K562 (cell line): ENCODE data around the gene ACCSL. TPM values are rescaled to one million over a fixed set of nuclear protein-coding genes. Genes with fewer than 3 reads are reported as not detected.

ENCODE experiments used
- CBX3 ChIP-seq, 2 experiments: IDR thresholded peaks; 1 replicate in 1 of 2; 2 replicates in 1 of 2; pipeline ENCODE4 v1.6.1; 2012; ENCODE audit warnings: inconsistent platforms in 2 of 2, low read length in 2 of 2, borderline replicate concordance in 1 of 2, control low read depth in 1 of 2
- CBX5 ChIP-seq: IDR thresholded peaks from 2 replicates; pipeline ENCODE4 v1.6.1; 2014; ENCODE audit warnings: low read depth, borderline replicate concordance
- CREBBP ChIP-seq: IDR thresholded peaks from one replicate; pipeline ENCODE4 v1.6.1; 2012; ENCODE audit warnings: low read depth, mild to moderate bottlenecking, control low read depth, inconsistent platforms, low read length
- ELK3 ChIP-seq: fragments of 450-650 bp; formaldehyde crosslinking; IDR thresholded peaks from 2 replicates; pipeline ENCODE4 v1.4.0; 2020; ENCODE audit warnings: mild to moderate bottlenecking
- IFI16 ChIP-seq: fragments of 250-450 bp; sonication (Bioruptor Pico); IDR thresholded peaks from 2 replicates; pipeline ENCODE4 v2.1.2; 2022; ENCODE audit warnings: mild to moderate bottlenecking, inconsistent platforms
- MBD1 ChIP-seq: fragments of 250-450 bp; sonication (Bioruptor Pico); IDR thresholded peaks from 2 replicates; pipeline ENCODE4 v1.8.0; 2022; ENCODE audit warnings: inconsistent platforms
- NCOA1 ChIP-seq: fragments of 450-650 bp; IDR thresholded peaks from 2 replicates; pipeline ENCODE4 v1.6.1; 2016; ENCODE audit warnings: low read depth
- NCOA6 ChIP-seq: fragments of 450-650 bp; IDR thresholded peaks from 2 replicates; pipeline ENCODE4 v1.6.1; 2017; ENCODE audit warnings: mild to moderate bottlenecking
- PHF20 ChIP-seq: fragments of 450-650 bp; IDR thresholded peaks from 2 replicates; pipeline ENCODE4 v1.6.1; 2018; ENCODE audit not compliant: partially characterized antibody
- POLR2A ChIP-seq: fragments of 450-650 bp; conservative IDR thresholded peaks from 2 replicates; pipeline ENCODE4 v1.6.1; 2016
- TEAD2 ChIP-seq: fragments of 450-650 bp; IDR thresholded peaks from 2 replicates; pipeline ENCODE4 v1.6.1; 2016; ENCODE audit warnings: missing genetic modification characterization, control low read depth, missing compliant biosample characterization
- TRIM28 ChIP-seq: fragments of 450-650 bp; IDR thresholded peaks from 2 replicates; pipeline ENCODE4 v1.6.1; 2017
- polyA plus RNA-seq, 8 experiments: library from polyadenylated mRNA; depleted of rRNA in 4 of 8; stranded (reverse) in 5 of 8; unstranded in 3 of 8; fragments of >200 nt; fragmentation: Nextera tagmentation in 2 of 8; fragmentation: Illumina TruSeq in 1 of 8; extraction: Ambion mirVana in 2 of 8; extraction: Trizol in 1 of 8; gene quantifications; 2 replicates each; pipeline versions ENCODE4 v1.2.1 to v1.2.3, GENCODE V29; 2011 to 2014; ENCODE audit warnings: inconsistent platforms in 1 of 8, missing spikeins in 1 of 8
- total RNA-seq, 7 experiments: library from RNA; depleted of rRNA in 6 of 7; stranded (reverse); fragments of >200 nt in 6 of 7; fragmentation: Illumina TruSeq in 2 of 7; extraction: Trizol in 2 of 7; gene quantifications; 2 replicates each; pipeline versions ENCODE4 v1.2.1 to v1.2.3, GENCODE V29; 2011 to 2021; ENCODE audit warnings: low replicate concordance in 1 of 7
- TF ChIP-seq, protein P1 (sequence below), 2 experiments: fragments of 450-650 bp; IDR thresholded peaks; 2 replicates each; pipeline ENCODE4 v1.6.1; 2016
- TF ChIP-seq, protein P2 (sequence below): fragments of 450-650 bp; formaldehyde crosslinking; IDR thresholded peaks from 2 replicates; pipeline ENCODE4 v1.4.0; 2020; ENCODE audit warnings: mild to moderate bottlenecking, moderate library complexity
- TF ChIP-seq, protein P3 (sequence below): fragments of 250-450 bp; sonication (Bioruptor Pico); IDR thresholded peaks from 2 replicates; pipeline ENCODE4 v1.5.1; 2021; ENCODE audit warnings: mild to moderate bottlenecking

ACCSL gene
- total and polyA plus RNA-seq, 9 of the 15 experiments (the other 6 are each of a cell fraction or from before 2014, with no cell fraction given): not detected

GRCh38 chr11:44025727-44026126 is 22.1 kb upstream of the ACCSL start (continued):
- TF ChIP-seq, protein P1, sequence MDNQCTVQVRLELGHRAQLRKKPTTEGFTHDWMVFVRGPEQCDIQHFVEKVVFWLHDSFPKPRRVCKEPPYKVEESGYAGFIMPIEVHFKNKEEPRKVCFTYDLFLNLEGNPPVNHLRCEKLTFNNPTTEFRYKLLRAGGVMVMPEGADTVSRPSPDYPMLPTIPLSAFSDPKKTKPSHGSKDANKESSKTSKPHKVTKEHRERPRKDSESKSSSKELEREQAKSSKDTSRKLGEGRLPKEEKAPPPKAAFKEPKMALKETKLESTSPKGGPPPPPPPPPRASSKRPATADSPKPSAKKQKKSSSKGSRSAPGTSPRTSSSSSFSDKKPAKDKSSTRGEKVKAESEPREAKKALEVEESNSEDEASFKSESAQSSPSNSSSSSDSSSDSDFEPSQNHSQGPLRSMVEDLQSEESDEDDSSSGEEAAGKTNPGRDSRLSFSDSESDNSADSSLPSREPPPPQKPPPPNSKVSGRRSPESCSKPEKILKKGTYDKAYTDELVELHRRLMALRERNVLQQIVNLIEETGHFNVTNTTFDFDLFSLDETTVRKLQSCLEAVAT (IDR thresholded peaks at IDR 0.05): no peak
- TF ChIP-seq MBD1 (CRISPR knock-in tag) (no peak), NCOA1 (no peak), ELK3 (CRISPR knock-in tag) (no peak), IFI16 (CRISPR knock-in tag) (no peak), CBX5 (peak; percentile 84), CREBBP (no peak), NCOA6 (no peak), TRIM28 (peak; percentile 75; the same call in 1 of the 2 replicates), CBX3 (IDR thresholded peaks at IDR 0.05; ENCODE audit: borderline replicate concordance in 1 of 2, low read length in 2 of 2) (peak in 1 of 2 experiments; percentile 84; a peak in 2 of 3 replicates), TEAD2 (tag) (no peak), POLR2A (no peak), PHF20 (no peak)
- TF ChIP-seq, protein P2, sequence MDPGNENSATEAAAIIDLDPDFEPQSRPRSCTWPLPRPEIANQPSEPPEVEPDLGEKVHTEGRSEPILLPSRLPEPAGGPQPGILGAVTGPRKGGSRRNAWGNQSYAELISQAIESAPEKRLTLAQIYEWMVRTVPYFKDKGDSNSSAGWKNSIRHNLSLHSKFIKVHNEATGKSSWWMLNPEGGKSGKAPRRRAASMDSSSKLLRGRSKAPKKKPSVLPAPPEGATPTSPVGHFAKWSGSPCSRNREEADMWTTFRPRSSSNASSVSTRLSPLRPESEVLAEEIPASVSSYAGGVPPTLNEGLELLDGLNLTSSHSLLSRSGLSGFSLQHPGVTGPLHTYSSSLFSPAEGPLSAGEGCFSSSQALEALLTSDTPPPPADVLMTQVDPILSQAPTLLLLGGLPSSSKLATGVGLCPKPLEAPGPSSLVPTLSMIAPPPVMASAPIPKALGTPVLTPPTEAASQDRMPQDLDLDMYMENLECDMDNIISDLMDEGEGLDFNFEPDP: no peak
- TF ChIP-seq, protein P3, sequence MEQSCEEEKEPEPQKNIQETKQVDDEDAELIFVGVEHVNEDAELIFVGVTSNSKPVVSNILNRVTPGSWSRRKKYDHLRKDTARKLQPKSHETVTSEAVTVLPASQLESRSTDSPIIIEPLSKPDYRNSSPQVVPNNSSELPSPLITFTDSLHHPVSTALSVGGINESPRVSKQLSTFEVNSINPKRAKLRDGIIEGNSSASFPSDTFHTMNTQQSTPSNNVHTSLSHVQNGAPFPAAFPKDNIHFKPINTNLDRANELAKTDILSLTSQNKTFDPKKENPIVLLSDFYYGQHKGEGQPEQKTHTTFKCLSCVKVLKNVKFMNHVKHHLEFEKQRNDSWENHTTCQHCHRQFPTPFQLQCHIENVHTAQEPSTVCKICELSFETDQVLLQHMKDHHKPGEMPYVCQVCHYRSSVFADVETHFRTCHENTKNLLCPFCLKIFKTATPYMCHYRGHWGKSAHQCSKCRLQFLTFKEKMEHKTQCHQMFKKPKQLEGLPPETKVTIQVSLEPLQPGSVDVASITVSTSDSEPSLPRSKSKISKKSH (CRISPR knock-in tag): no peak
